OCI-LY7 (cell line): ENCODE results near the gene ACOT6. TPM values are rescaled to one million over a fixed set of nuclear protein-coding genes. Genes with fewer than 3 reads are reported as not detected.

Experiments used
- BruUV-seq: library from RNA; stranded (reverse); fragments of 400-500 nt; replicated peaks from 2 replicates; lab custom pipeline; 2021; lab: Mats Ljungman, UMichigan
- CTCF ChIA-PET: fragments of 300-600 bp; sonication (Branson Sonifier 250); formaldehyde crosslinking; loops from one replicate; lab custom pipeline; 2022; ENCODE audit warnings: antibody characterized with exemption; ENCODE audit not compliant: unreplicated experiment; lab: Charles Lee
- POLR2A ChIA-PET: fragments of 300-600 bp; sonication (Branson Sonifier 250); formaldehyde crosslinking; loops from one replicate; lab custom pipeline; 2022; ENCODE audit warnings: antibody characterized with exemption; lab: Charles Lee
- DNase-seq: peaks from one replicate; pipeline ENCODE4 v3.0.0-alpha.2; 2015; ENCODE audit warnings: low spot score
- H2AFZ ChIP-seq: fragments of 200-600 bp; sonication (generic), shearing (Covaris generic); 2 replicates; pipeline ENCODE4 v1.6.1; 2014; ENCODE audit warnings: mild to moderate bottlenecking, antibody characterized with exemption, low read length, moderate library complexity
- H3K27ac ChIP-seq: fragments of 200-600 bp; sonication (generic); 2 replicates; pipeline ENCODE4 v1.5.1; 2014; ENCODE audit warnings: mixed run types, low read depth, mild to moderate bottlenecking, moderate library complexity, low read length, inconsistent platforms; ENCODE audit not compliant: poor library complexity, severe bottlenecking
- H3K36me3 ChIP-seq: fragments of 200-600 bp; sonication (generic); 2 replicates; pipeline ENCODE4 v1.6.1; 2014; ENCODE audit warnings: mild to moderate bottlenecking, antibody characterized with exemption, low read length, moderate library complexity, mixed read lengths; ENCODE audit not compliant: insufficient read depth
- H3K4me1 ChIP-seq: fragments of 200-600 bp; sonication (generic); 2 replicates; pipeline ENCODE4 v1.5.1; 2014; ENCODE audit warnings: mild to moderate bottlenecking, low read length; ENCODE audit not compliant: insufficient read depth, poor library complexity, severe bottlenecking
- H3K4me2 ChIP-seq: fragments of 200-600 bp; sonication (generic); 2 replicates; pipeline ENCODE4 v1.6.1; 2014; ENCODE audit warnings: mild to moderate bottlenecking, low read length
- H3K4me3 ChIP-seq: fragments of 200-600 bp; sonication (generic); 2 replicates; pipeline ENCODE4 v1.5.1; 2014; ENCODE audit warnings: mild to moderate bottlenecking, low read depth, low read length; ENCODE audit not compliant: poor library complexity, severe bottlenecking
- H3K79me2 ChIP-seq: fragments of 200-600 bp; sonication (generic); 2 replicates; pipeline ENCODE4 v1.6.1; 2016; ENCODE audit warnings: low read depth, mild to moderate bottlenecking, low read length, moderate library complexity, mixed read lengths; ENCODE audit not compliant: insufficient read depth
- H3K9me2 ChIP-seq: fragments of 200-600 bp; sonication (generic); 2 replicates; pipeline ENCODE4 v1.6.1; 2016; ENCODE audit warnings: mild to moderate bottlenecking, low read length, mixed read lengths; ENCODE audit not compliant: insufficient read depth
- H3K9me3 ChIP-seq: fragments of 200-600 bp; sonication (generic); 2 replicates; pipeline ENCODE4 v1.6.1; 2014; ENCODE audit warnings: mild to moderate bottlenecking, mixed run types, low read length, mixed read lengths
- H4K20me1 ChIP-seq: fragments of 200-600 bp; sonication (generic); 2 replicates; pipeline ENCODE4 v1.6.1; 2014; ENCODE audit warnings: mild to moderate bottlenecking, antibody characterized with exemption, low read length, moderate library complexity, mixed read lengths; ENCODE audit not compliant: insufficient read depth
- CTCF ChIP-seq: fragments of 200-600 bp; sonication (generic); conservative IDR thresholded peaks from 2 replicates; pipeline ENCODE4 v1.5.1; 2014; ENCODE audit warnings: mild to moderate bottlenecking, antibody characterized with exemption, low read length, moderate library complexity, mixed read lengths
- EZH2phosphoT487 ChIP-seq: fragments of 200-600 bp; sonication (generic); IDR thresholded peaks from 2 replicates; pipeline ENCODE4 v1.6.1; 2018; ENCODE audit warnings: low read depth, borderline replicate concordance, mild to moderate bottlenecking, mixed run types, antibody characterized with exemption, low read length, moderate library complexity, mixed read lengths
- intact Hi-C: fragments of 100-400 bp; cut with micrococcal nuclease; formaldehyde crosslinking; loops from one replicate; pipeline ENCODE4 v1.10.0; 2022; ENCODE audit not compliant: unreplicated experiment
- total RNA-seq, 2 experiments: library from RNA; depleted of rRNA in 1 of 2; stranded (reverse); fragments of >200 nt in 1 of 2; shearing (Covaris generic) in 1 of 2; gene quantifications; 2 replicates each; pipeline ENCODE4 v1.2.3, GENCODE V29; 2014 to 2022

Gene ACOT6
- total RNA-seq, 2 experiments from 2014 or later: not detected

GRCh38 chr14:73623504-73624054 lies 11.3 kb downstream of the ACOT6 start:
- ChIA-PET POLR2A (no interaction called here), CTCF (no interaction called here)
- intact Hi-C loops: no loop called here
- H3K4me2 ChIP-seq: no peak overlapping the region
- H3K36me3 ChIP-seq: no peaks in the 10 kb centered on the region
- no TSS peak for BruUV-seq
- no peak overlapping the region for H3K27ac ChIP-seq
- H4K20me1 ChIP-seq: no peaks in the 10 kb centered on the region
- no peaks in the 10 kb centered on the region for H3K4me1 ChIP-seq
- H3K9me2 ChIP-seq: no peaks in the 10 kb centered on the region
- H3K4me3 ChIP-seq: no peak overlapping the region
- no peaks in the 10 kb centered on the region for H3K79me2 ChIP-seq
- no peaks in the 10 kb centered on the region for H3K9me3 ChIP-seq
- DNase-seq: no peak
- TF ChIP-seq CTCF (no peak), EZH2phosphoT487 (no peak)
- no peak overlapping the region for H2AFZ ChIP-seq

- POLR2A ChIA-PET: interaction anchor here (0.7 kb wide), 1 partner anchor 1594 kb away, joined by 3 read pairs; no protein-coding TSS in a partner anchor
- TF ChIP-seq EZH2phosphoT487: no peak
- no peak for TF ChIP-seq CTCF
Observed at GRCh38 chr14:73625706-73626105, 13.4 kb downstream of the ACOT6 start.

GRCh38 chr14:73627151-73627558 lies 14.8 kb downstream of the ACOT6 start:
- BruUV-seq: no TSS peak
- DNase-seq: no peak
- no peaks in the 10 kb centered on the region for H4K20me1 ChIP-seq
- H2AFZ ChIP-seq: no peak overlapping the region
- no peak overlapping the region for H3K27ac ChIP-seq
- no peaks in the 10 kb centered on the region for H3K4me1 ChIP-seq
- H3K79me2 ChIP-seq: no peaks in the 10 kb centered on the region
- no peaks in the 10 kb centered on the region for H3K36me3 ChIP-seq
- POLR2A ChIA-PET: interaction anchor here (0.7 kb wide), 1 partner anchor 607 kb away, joined by 5 read pairs; no protein-coding TSS in a partner anchor
- no peak for TF ChIP-seq EZH2phosphoT487
- no peak for TF ChIP-seq CTCF
- no peak overlapping the region for H3K4me2 ChIP-seq
- intact Hi-C loops: no loop called here
- no peaks in the 10 kb centered on the region for H3K9me3 ChIP-seq
- no peak overlapping the region for H3K4me3 ChIP-seq
- no peaks in the 10 kb centered on the region for H3K9me2 ChIP-seq
- CTCF ChIA-PET: no interaction called here

More at GRCh38 chr14:73625706-73626105, 13.4 kb downstream of the ACOT6 start:
- H3K27ac ChIP-seq: no peak overlapping the region
- H4K20me1 ChIP-seq: no peaks in the 10 kb centered on the region
- H2AFZ ChIP-seq: no peak overlapping the region
- no peaks in the 10 kb centered on the region for H3K4me1 ChIP-seq
- no peaks in the 10 kb centered on the region for H3K9me2 ChIP-seq
- no TSS peak for BruUV-seq
- H3K4me2 ChIP-seq: no peak overlapping the region
- no peaks in the 10 kb centered on the region for H3K9me3 ChIP-seq
- intact Hi-C loops: no loop called here
- CTCF ChIA-PET: no interaction called here
- no peak for DNase-seq
- H3K36me3 ChIP-seq: no peaks in the 10 kb centered on the region
- H3K4me3 ChIP-seq: no peak overlapping the region
- no peaks in the 10 kb centered on the region for H3K79me2 ChIP-seq
